ENCODE data around the gene ZHX3. TPM values are rescaled to one million over a fixed set of nuclear protein-coding genes. Genes with fewer than 3 reads are reported as not detected.

Gene ZHX3
- total and polyA plus RNA-seq, 2 donors (not counting 1 experiment from before 2014, with no cell fraction given), result 4.3 to 22.2 TPM

DNA sequence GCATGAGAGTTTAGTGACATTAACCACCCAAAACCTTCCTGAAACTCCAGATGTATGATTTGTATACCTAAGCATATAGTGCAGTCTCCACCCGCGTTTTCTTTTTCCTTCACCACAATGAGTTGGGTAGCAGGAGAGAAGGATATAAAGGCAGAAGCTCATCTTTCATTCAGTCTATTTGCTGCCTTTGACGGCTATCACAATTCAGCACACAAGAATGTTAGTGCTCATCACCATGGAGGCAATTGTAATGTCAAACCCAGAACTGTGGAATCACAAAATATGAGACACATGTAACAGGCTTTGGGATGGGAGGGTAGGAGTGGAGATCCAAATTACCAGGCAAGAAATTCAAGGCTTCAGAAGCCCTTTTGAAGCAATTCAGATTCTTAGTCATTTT lies 17.6 kb downstream of the ZHX3 start:
- H3K4me1 ChIP-seq (ENCODE audit: control insufficient read depth in 2 of 2, insufficient read depth in 2 of 2, low read length in 2 of 2), result peaks cover 8 to 10% of the 10 kb centered on the region in 2 donors
- ATAC-seq (ENCODE audit: low read depth) (no peak), DNase-seq (no peak)
- H3K9me3 ChIP-seq (ENCODE audit: control extremely low read depth in 1 of 3, control insufficient read depth in 2 of 3, insufficient read depth in 1 of 3, low read length in 2 of 3), result no peaks in the 10 kb centered on the region
- Mint-ChIP-seq H3K9me3 (ENCODE audit: insufficient read depth) (no peaks in the 10 kb centered on the region), H3K4me1 (peaks cover 4% of the 10 kb centered on the region), H3K4me3 (no peak overlapping the region), H3K27ac (no peak overlapping the region), H3K27me3 (no peaks in the 10 kb centered on the region)
- ChIA-PET CTCF (interaction anchor here (0.6 kb wide), 1 partner anchor 68 kb away, joined by 3 read pairs; no protein-coding TSS in a partner anchor), POLR2A (interaction anchor here (0.6 kb wide), 1 partner anchor 11 kb away, joined by 3 read pairs; no protein-coding TSS in a partner anchor)
- H3K4me3 ChIP-seq (ENCODE audit: control extremely low read depth in 1 of 5, extremely low read depth in 1 of 5, insufficient read depth in 1 of 5, low read depth in 2 of 5, low read length in 4 of 5), result no peak overlapping the region
- TF ChIP-seq, protein P1, sequence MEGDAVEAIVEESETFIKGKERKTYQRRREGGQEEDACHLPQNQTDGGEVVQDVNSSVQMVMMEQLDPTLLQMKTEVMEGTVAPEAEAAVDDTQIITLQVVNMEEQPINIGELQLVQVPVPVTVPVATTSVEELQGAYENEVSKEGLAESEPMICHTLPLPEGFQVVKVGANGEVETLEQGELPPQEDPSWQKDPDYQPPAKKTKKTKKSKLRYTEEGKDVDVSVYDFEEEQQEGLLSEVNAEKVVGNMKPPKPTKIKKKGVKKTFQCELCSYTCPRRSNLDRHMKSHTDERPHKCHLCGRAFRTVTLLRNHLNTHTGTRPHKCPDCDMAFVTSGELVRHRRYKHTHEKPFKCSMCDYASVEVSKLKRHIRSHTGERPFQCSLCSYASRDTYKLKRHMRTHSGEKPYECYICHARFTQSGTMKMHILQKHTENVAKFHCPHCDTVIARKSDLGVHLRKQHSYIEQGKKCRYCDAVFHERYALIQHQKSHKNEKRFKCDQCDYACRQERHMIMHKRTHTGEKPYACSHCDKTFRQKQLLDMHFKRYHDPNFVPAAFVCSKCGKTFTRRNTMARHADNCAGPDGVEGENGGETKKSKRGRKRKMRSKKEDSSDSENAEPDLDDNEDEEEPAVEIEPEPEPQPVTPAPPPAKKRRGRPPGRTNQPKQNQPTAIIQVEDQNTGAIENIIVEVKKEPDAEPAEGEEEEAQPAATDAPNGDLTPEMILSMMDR (IDR thresholded peaks at IDR 0.05), result no peak
- no peak overlapping the region for H2AFZ ChIP-seq (ENCODE audit: insufficient read depth, low read depth, low read length, poor library complexity, severe bottlenecking)
- H3K9ac ChIP-seq (ENCODE audit: low read length), result no peak overlapping the region
- WGBS (ENCODE audit: insufficient coverage), result no CpG with 5 or more reads among the region's 3 CpGs
- intact Hi-C loops (cut with micrococcal nuclease), result no loop called here
- H4K20me1 ChIP-seq (ENCODE audit: control insufficient read depth, insufficient read depth, low read length, poor library complexity, severe bottlenecking), result no peaks in the 10 kb centered on the region
- no peaks in the 10 kb centered on the region for H3K27me3 ChIP-seq (replicated peaks in 1 of 4; ENCODE audit: control extremely low read depth in 1 of 4, control insufficient read depth in 3 of 4, insufficient read depth in 4 of 4, low read length in 3 of 4)
- H3K79me2 ChIP-seq (ENCODE audit: control insufficient read depth, insufficient read depth, low read length), result peaks cover 26% of the 10 kb centered on the region
- no peaks in the 10 kb centered on the region for H3K36me3 ChIP-seq (replicated peaks in 1 of 2; ENCODE audit: control extremely low read depth in 1 of 2, control insufficient read depth in 1 of 2, extremely low read depth in 1 of 2, insufficient read depth in 2 of 2, low read length in 1 of 2)
- no peak overlapping the region for H3K27ac ChIP-seq (ENCODE audit: low read length in 2 of 2)
- H3K4me2 ChIP-seq (replicated peaks; ENCODE audit: low read depth, low read length, poor library complexity, severe bottlenecking), result no peak overlapping the region

DNA sequence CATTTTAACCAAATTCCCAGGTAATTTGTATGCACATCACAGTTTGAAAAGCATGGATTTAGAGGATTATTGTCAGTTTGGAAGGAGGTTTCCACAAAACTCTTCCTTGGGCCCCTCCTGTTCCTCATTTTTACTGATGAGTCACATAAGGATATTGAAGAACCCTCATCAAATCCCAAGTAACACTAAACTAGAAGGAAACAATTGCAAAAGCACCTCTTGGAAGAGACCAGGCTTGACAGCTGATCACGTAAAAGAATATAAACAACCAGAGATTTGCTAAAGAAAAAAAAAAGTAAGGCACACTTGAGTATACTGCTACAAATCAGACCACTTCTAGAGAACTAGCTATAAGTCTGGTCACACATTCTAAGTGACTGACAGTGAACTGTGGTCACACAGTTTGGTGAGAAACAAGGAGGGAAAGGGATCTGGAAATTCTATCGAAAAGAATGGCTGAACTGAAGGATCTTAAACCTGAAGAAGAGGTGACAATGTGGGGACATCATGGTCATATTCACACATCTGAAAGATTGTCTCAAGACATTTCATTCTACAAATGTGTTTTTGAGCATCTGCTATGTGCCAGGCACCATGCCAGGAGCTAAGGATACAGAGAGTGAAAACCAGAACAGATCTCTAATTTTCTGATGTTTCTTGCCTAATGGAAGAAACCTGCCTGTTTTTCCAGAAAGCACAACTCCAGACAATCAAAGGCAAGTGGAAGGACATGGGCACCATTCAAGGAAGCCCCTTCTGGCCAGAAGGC lies 24.1 kb downstream of the ZHX3 start:
- WGBS (ENCODE audit: insufficient coverage), result no CpG with 5 or more reads among the region's 2 CpGs
- no peaks in the 10 kb centered on the region for H3K9me3 ChIP-seq (ENCODE audit: control extremely low read depth in 1 of 3, control insufficient read depth in 2 of 3, insufficient read depth in 1 of 3, low read length in 2 of 3)
- Mint-ChIP-seq H3K27ac (no peak overlapping the region), H3K4me3 (no peak overlapping the region), H3K4me1 (peaks cover 7% of the 10 kb centered on the region), H3K27me3 (no peaks in the 10 kb centered on the region), H3K9me3 (ENCODE audit: insufficient read depth) (no peaks in the 10 kb centered on the region)
- no peak overlapping the region for H3K4me3 ChIP-seq (ENCODE audit: control extremely low read depth in 1 of 5, extremely low read depth in 1 of 5, insufficient read depth in 1 of 5, low read depth in 2 of 5, low read length in 4 of 5)
- H3K36me3 ChIP-seq (replicated peaks in 1 of 2; ENCODE audit: control extremely low read depth in 1 of 2, control insufficient read depth in 1 of 2, extremely low read depth in 1 of 2, insufficient read depth in 2 of 2, low read length in 1 of 2), result no peaks in the 10 kb centered on the region
- ChIA-PET POLR2A (interaction anchor here (0.7 kb wide), 1 partner anchor 19 kb away, joined by 3 read pairs; no protein-coding TSS in a partner anchor), CTCF (interaction anchor here (1.0 kb wide), 1 partner anchor 44 kb away, joined by 3 read pairs; no protein-coding TSS in a partner anchor)
- no peak for TF ChIP-seq EZH2 (IDR thresholded peaks at IDR 0.05; ENCODE audit: borderline replicate concordance, insufficient read depth, low read depth, low read length, poor library complexity, severe bottlenecking)
- TF ChIP-seq, protein P1 (IDR thresholded peaks at IDR 0.05), result no peak
- intact Hi-C loops (cut with micrococcal nuclease), result no loop called here
- H3K4me1 ChIP-seq (ENCODE audit: control insufficient read depth in 2 of 2, insufficient read depth in 2 of 2, low read length in 2 of 2), result peaks cover 0 to 6% of the 10 kb centered on the region in 2 donors
- no peak overlapping the region for H3K9ac ChIP-seq (ENCODE audit: low read length)
- H3K4me2 ChIP-seq (replicated peaks; ENCODE audit: low read depth, low read length, poor library complexity, severe bottlenecking), result no peak overlapping the region
- H3K79me2 ChIP-seq (ENCODE audit: control insufficient read depth, insufficient read depth, low read length), result no peaks in the 10 kb centered on the region
- no peak overlapping the region for H2AFZ ChIP-seq (ENCODE audit: insufficient read depth, low read depth, low read length, poor library complexity, severe bottlenecking)
- H4K20me1 ChIP-seq (ENCODE audit: control insufficient read depth, insufficient read depth, low read length, poor library complexity, severe bottlenecking), result peaks cover 6% of the 10 kb centered on the region
- no peak for ATAC-seq (ENCODE audit: low read depth)
- no peak for DNase-seq
- no peaks in the 10 kb centered on the region for H3K27me3 ChIP-seq (replicated peaks in 1 of 4; ENCODE audit: control extremely low read depth in 1 of 4, control insufficient read depth in 3 of 4, insufficient read depth in 4 of 4, low read length in 3 of 4)
- no peak overlapping the region for H3K27ac ChIP-seq (ENCODE audit: low read length in 2 of 2)

Measured in B cell (primary cell).